Ecto neural progenitor cell (in vitro differentiated cells): Measurements from ENCODE around the gene SPAG5.

Source experiments
- DNase-seq: peaks from one replicate; pipeline ENCODE4 v3.0.0-alpha.2; 2018; ENCODE audit warnings: low spot score

The SPAG5 gene

GRCh38 chr17:28573966-28574480, 24.8 kb downstream of the SPAG5 start:
- no peak for DNase-seq

GRCh38 chr17:28573521-28573920, 25.3 kb downstream of the SPAG5 start:
- DNase-seq, result no peak

- DNase-seq, result no peak
These were observed 25.8 kb downstream of the SPAG5 start for GRCh38 chr17:28573040-28573380.

GRCh38 chr17:28572259-28573039, 26.4 kb downstream of the SPAG5 start:
- DNase-seq, result no peak

GRCh38 chr17:28571361-28572122, 27.3 kb downstream of the SPAG5 start, which contains the start of gene PIGS:
Gene PIGS, minus strand, starts transcription at chr17:28571524. Its CDS starts 28 bp downstream, at chr17:28571496.
- DNase-seq, result peak; percentile 99

GRCh38 chr17:28570716-28571360, 28.0 kb downstream of the SPAG5 start:
- peak; percentile 74 for DNase-seq

- no peak for DNase-seq
These were observed 29.4 kb downstream of the SPAG5 start for GRCh38 chr17:28569446-28569845.

GRCh38 chr17:28567604-28568003, 31.2 kb downstream of the SPAG5 start:
- DNase-seq, result no peak

GRCh38 chr17:28563475-28563874, 35.4 kb downstream of the SPAG5 start:
- no peak for DNase-seq

- no peak for DNase-seq
These were observed 43.8 kb downstream of the SPAG5 start for GRCh38 chr17:28555022-28555421.

- DNase-seq, result no peak
These were observed 44.3 kb downstream of the SPAG5 start for GRCh38 chr17:28554565-28554964.

- no peak for DNase-seq
These were observed 45.8 kb downstream of the SPAG5 start for GRCh38 chr17:28553000-28553505.

GRCh38 chr17:28552176-28552999, 46.4 kb downstream of the SPAG5 start, which contains the start of gene UNC119:
Gene UNC119, minus strand, starts transcription at chr17:28552624. Its CDS starts 67 bp downstream, at chr17:28552557.
- peak; percentile 93 for DNase-seq

GRCh38 chr17:28551421-28552175, 47.2 kb downstream of the SPAG5 start:
- DNase-seq, result peak; percentile 64

GRCh38 chr17:28550858-28551257, 48.0 kb downstream of the SPAG5 start:
- no peak for DNase-seq

- peak; percentile 79 for DNase-seq
These were observed 49.3 kb downstream of the SPAG5 start for GRCh38 chr17:28549236-28550132.

- no peak for DNase-seq
These were observed 50.3 kb downstream of the SPAG5 start for GRCh38 chr17:28548417-28549130.

- DNase-seq, result peak; percentile 91
These were observed 51.0 kb downstream of the SPAG5 start for GRCh38 chr17:28547623-28548416.
